Right lobe of liver (tissue), 6 donors: ENCODE measurements around the gene XPA. TPM values are rescaled to one million over a fixed set of nuclear protein-coding genes. Genes with fewer than 3 reads are reported as not detected.

ENCODE experiments used
- ATAC-seq, 4 donors: fragments of 200-7000 bp; cut with Tn5 transposase; one replicate each; pipeline ENCODE4 v1.9.1; 2020; ENCODE audit warnings: mild to moderate bottlenecking in 4 of 4, moderate library complexity in 4 of 4
- DNase-seq, 3 donors: peaks; one replicate each; pipeline ENCODE4 v3.0.0-alpha.2; 2020
- H3K27ac ChIP-seq, 3 donors: fragments of 200-600 bp; one replicate each; pipeline ENCODE4 v1.8.0; 2022
- H3K27me3 ChIP-seq, 2 donors: fragments of 200-600 bp; one replicate each; pipeline ENCODE4 v1.8.0; 2022
- H3K36me3 ChIP-seq, 4 donors: fragments of 200-600 bp; sonication (generic) in 1 of 4; one replicate each; pipeline versions ENCODE4 v1.5.1 to v1.8.0; 2017 to 2022; ENCODE audit warnings: control low read depth in 1 of 4
- H3K4me1 ChIP-seq, 4 donors: fragments of 200-600 bp; sonication (generic) in 1 of 4; one replicate each; pipeline versions ENCODE4 v1.5.1 to v1.8.0; 2017 to 2022; ENCODE audit warnings: control low read depth in 1 of 4
- H3K4me3 ChIP-seq, 3 donors: fragments of 200-600 bp; one replicate each; pipeline ENCODE4 v1.8.0; 2022
- H3K9me3 ChIP-seq, 4 donors: fragments of 200-600 bp; sonication (generic) in 1 of 4; one replicate each; pipeline versions ENCODE4 v1.5.1 to v1.8.0; 2017 to 2022; ENCODE audit warnings: control low read depth in 1 of 4
- POLR2A ChIP-seq: fragments of 450-650 bp; IDR thresholded peaks from one replicate; pipeline ENCODE4 v1.6.1; 2017; ENCODE audit warnings: antibody characterized with exemption, mild to moderate bottlenecking
- WGBS: methylation state at CpG from one replicate; pipeline ENCODE4 v1.1.6; 2018; ENCODE audit warnings: low coverage, low lambda C conversion rate; ENCODE audit not compliant: insufficient coverage; ENCODE audit errors: missing lambda C conversion rate; 5-methylcytosine and 5-hydroxymethylcytosine counted together
- intact Hi-C, 2 donors: fragments of 100-400 bp; cut with DNase I; formaldehyde crosslinking; loops; one replicate each; pipeline versions ENCODE4 v1.11.2 to v1.14.1; 2022
- total RNA-seq, 6 experiments: library from RNA; depleted of rRNA in 2 of 6; stranded (reverse); fragments of >200 nt in 2 of 6; fragmentation: NEBNext Ultra II Directional in 3 of 6; extraction: Animal tissue kit (Norgen Biotek cat#: 25700) in 3 of 6; gene quantifications; one replicate each; pipeline versions ENCODE4 v1.1.0 to v1.2.4, GENCODE V29; 2016 to 2023
- TF ChIP-seq, protein P1 (sequence below), 4 donors: fragments of 200-600 bp in 3 of 4; fragments of 450-650 bp in 1 of 4; IDR thresholded peaks; one replicate each; pipeline versions ENCODE4 v1.5.1 to v1.8.0; 2016 to 2022; ENCODE audit warnings: antibody characterized with exemption in 4 of 4, mild to moderate bottlenecking in 2 of 4
- donor health status: DM: no; HTN: yes; CAD: no.
- donor health status: DM: no; HTN: no; CAD: no.
- donor health status: DM: no; HTN: no; CAD: no.
- donor health status: DM: no; HTN: yes; CAD: no.
- donor health status: DM: no; HTN: yes; CAD: no.

XPA gene
- total RNA-seq, 6 experiments from 2014 or later = 4.4 to 9.0 (median 6.7) TPM

- WGBS = 1% methylated on average over 11 of the region's 43 CpGs
- DNase-seq (no peak), ATAC-seq (no peak)
- peak overlapping the region; percentile 76 to 91 (median 88) for H3K4me3 ChIP-seq
- no peaks in the 10 kb centered on the region for H3K27me3 ChIP-seq
- TF ChIP-seq, protein P1, sequence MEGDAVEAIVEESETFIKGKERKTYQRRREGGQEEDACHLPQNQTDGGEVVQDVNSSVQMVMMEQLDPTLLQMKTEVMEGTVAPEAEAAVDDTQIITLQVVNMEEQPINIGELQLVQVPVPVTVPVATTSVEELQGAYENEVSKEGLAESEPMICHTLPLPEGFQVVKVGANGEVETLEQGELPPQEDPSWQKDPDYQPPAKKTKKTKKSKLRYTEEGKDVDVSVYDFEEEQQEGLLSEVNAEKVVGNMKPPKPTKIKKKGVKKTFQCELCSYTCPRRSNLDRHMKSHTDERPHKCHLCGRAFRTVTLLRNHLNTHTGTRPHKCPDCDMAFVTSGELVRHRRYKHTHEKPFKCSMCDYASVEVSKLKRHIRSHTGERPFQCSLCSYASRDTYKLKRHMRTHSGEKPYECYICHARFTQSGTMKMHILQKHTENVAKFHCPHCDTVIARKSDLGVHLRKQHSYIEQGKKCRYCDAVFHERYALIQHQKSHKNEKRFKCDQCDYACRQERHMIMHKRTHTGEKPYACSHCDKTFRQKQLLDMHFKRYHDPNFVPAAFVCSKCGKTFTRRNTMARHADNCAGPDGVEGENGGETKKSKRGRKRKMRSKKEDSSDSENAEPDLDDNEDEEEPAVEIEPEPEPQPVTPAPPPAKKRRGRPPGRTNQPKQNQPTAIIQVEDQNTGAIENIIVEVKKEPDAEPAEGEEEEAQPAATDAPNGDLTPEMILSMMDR (IDR thresholded peaks at IDR 0.05) = no peak
- TF ChIP-seq POLR2A = peak; percentile 3
- intact Hi-C loops = no loop called here
- H3K27ac ChIP-seq = peak overlapping the region; percentile 92 to 95 (median 95)
- no peaks in the 10 kb centered on the region for H3K9me3 ChIP-seq
- H3K36me3 ChIP-seq = no peaks in the 10 kb centered on the region
- H3K4me1 ChIP-seq = peaks cover 0 to 31% (median 9%) of the 10 kb centered on the region in 4 donors
Observed at GRCh38 chr9:97633859-97634490, 63.2 kb downstream of the XPA start.

DNA sequence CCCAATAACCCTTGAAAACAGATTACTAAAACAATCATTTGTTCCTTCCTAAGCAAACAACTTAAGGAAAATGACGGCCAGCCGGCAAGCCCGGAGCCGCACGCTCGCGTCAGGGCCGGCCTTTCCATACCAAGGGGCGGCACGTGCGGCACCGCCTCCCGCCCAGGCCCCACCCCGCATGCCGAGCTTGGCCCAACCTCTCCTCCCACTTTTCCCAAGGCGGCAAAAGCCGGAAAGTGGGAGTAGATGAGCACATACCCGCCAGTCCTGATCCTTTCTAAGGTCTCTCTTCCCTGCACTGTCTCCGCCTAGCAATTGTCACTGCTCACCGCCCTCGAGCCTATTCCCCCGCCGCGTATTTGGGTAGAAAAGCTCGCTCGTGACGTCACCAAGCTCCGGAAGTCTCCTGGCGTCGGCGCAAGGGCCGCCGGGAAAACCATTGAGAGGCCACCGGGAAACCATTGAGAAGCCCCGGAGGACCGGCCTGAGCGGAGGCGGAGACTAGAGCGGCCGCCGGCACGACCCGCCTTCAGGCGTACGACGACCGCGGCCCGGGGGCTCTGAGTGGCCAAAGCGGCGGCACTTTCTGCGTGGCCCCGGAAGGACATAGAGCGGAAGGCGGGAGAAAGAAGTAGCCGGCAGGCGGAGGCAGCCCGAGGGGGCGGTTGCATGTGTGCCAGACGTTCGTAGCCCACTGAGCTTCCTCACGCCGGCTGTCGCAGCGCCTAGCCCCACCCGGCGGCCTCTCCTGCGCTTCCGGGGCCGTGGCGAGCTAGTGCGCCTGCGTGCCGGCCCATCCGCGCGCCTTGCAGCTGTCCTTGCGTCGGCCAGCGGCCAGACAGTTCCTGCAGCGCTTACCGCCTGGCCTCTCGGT is 63.9 kb downstream of the XPA start, which contains the start of the genes NCBP1 and TSTD2:
Gene NCBP1 (plus strand): TSS at position 837 of the 874 bp plus-strand sequence. CDS start 61 bp downstream, outside the sequence.
Gene TSTD2 (minus strand): TSS at position 384 of the 874 bp plus-strand sequence. CDS start 5,806 bp downstream, outside the sequence.
- no peaks in the 10 kb centered on the region for H3K9me3 ChIP-seq
- intact Hi-C loops = no loop called here
- peak; percentile 89 to 97 (median 92) for ATAC-seq
- WGBS = 2% methylated on average over 19 of the region's 83 CpGs
- H3K4me3 ChIP-seq = peak within 1 kb of the TSS; percentile 76 to 91 (median 88)
- DNase-seq = peak; percentile 98 to 99 (median 99)
- no peaks in the 10 kb centered on the region for H3K27me3 ChIP-seq
- H3K36me3 ChIP-seq = no peaks in the 10 kb centered on the region
- peaks cover 0 to 31% (median 7%) of the 10 kb centered on the region in 4 donors for H3K4me1 ChIP-seq
- peak; percentile 95 for TF ChIP-seq POLR2A
- TF ChIP-seq, protein P1 (IDR thresholded peaks at IDR 0.05) = no peak
- H3K27ac ChIP-seq = peak within 1 kb of the TSS; percentile 92 to 95 (median 95)

DNA sequence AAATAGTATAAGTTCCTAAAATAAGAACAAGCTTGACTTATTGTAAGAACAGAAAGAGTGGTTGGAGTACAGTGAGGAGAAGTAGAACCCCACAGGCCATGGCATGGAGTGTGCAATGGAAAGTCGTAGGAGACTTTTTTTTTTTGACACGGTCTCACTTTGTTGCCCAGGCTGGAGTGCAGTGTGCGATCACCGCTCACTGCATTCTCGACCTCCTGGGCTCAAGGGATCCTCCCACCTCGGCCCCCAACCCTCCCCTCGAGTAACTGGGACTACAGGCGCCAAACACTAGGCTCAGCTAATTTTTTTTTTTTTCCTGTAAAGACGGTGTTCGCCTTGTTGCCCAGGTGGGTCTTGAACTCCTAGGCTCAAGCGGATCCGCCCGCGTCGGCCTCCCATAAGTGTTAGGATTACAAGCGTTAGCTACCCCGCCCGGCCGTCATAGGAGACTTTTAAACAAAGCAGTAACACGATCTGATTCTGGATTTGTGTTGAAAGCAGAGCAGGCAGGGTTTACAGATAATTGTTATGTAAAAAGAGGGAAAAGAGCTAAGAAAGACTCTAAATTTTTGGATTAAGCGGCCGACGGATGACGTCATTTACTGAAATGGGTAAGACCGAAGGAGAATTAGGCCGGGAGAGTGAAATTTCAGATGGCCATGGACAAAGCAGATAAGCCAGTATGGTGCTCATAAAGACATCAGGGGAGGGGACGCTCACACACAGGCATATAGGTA is 64.7 kb downstream of the XPA start:
- no peaks in the 10 kb centered on the region for H3K36me3 ChIP-seq
- peak in 2 of 3 donors; percentile 53 to 60 for DNase-seq
- H3K4me1 ChIP-seq = peaks cover 0 to 31% (median 6%) of the 10 kb centered on the region in 4 donors
- peak overlapping the region; percentile 76 to 91 (median 88) for H3K4me3 ChIP-seq
- H3K9me3 ChIP-seq = no peaks in the 10 kb centered on the region
- under 1% methylated on average over 27 of the region's 27 CpGs for WGBS
- intact Hi-C loops = no loop called here
- H3K27me3 ChIP-seq = no peaks in the 10 kb centered on the region
- peak; percentile 14 to 21 (median 16) for ATAC-seq
- TF ChIP-seq, protein P1 (IDR thresholded peaks at IDR 0.05) = no peak
- no peak for TF ChIP-seq POLR2A
- H3K27ac ChIP-seq = peak overlapping the region; percentile 92 to 95 (median 95)

DNA sequence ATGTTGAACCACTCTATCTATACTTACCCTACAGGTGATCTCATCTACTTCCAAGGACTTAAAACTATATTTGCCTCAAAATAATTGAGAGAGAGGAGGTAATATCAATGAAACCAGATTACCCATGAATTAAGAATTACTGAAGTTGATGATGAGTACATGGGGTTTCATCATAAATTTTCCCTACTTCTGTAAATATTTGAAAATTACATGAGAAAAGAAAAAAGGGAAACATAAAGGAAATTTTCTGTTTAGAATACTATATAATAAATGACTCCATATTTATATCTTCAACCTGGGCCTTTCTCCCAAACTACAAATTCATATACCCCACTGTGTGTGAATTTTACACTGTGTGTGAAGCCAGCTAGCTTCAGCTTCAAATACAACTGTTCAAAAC is 66.5 kb downstream of the XPA start:
- Histone ChIP-seq H3K27me3 (no peaks in the 10 kb centered on the region), H3K9me3 (no peaks in the 10 kb centered on the region), H3K4me1 (peaks cover 0 to 18% (median 7%) of the 10 kb centered on the region in 4 donors), H3K4me3 (no peak overlapping the region), H3K36me3 (peaks cover 0 to 1% (median 0%) of the 10 kb centered on the region in 4 donors), H3K27ac (no peak overlapping the region)
- ATAC-seq (no peak), DNase-seq (no peak)
- TF ChIP-seq, protein P1 (IDR thresholded peaks at IDR 0.05) = no peak
- TF ChIP-seq POLR2A = no peak
- intact Hi-C loops = no loop called here
